Measurements from ENCODE around the gene CLCN2.

GRCh38 chr3:184306341-184306972 lies 54.9 kb downstream of the CLCN2 start:
- no peak for TF ChIP-seq RFX5 (IDR thresholded peaks at IDR 0.05; ENCODE audit: low read depth, low read length)
- no peak for TF ChIP-seq MAFK (IDR thresholded peaks at IDR 0.05; ENCODE audit: low read depth, low read length)
- no peak for TF ChIP-seq RAD21 (IDR thresholded peaks at IDR 0.05; ENCODE audit: low read length)
- TF ChIP-seq CTCF (conservative IDR thresholded peaks at IDR 0.05; ENCODE audit: low read depth, low read length): no peak
- TF ChIP-seq, protein P1, sequence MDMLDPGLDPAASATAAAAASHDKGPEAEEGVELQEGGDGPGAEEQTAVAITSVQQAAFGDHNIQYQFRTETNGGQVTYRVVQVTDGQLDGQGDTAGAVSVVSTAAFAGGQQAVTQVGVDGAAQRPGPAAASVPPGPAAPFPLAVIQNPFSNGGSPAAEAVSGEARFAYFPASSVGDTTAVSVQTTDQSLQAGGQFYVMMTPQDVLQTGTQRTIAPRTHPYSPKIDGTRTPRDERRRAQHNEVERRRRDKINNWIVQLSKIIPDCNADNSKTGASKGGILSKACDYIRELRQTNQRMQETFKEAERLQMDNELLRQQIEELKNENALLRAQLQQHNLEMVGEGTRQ (IDR thresholded peaks at IDR 0.05; ENCODE audit: low read depth, low read length): no peak
- no peak for TF ChIP-seq CEBPB (IDR thresholded peaks at IDR 0.05; ENCODE audit: low read depth, low read length)
- TF ChIP-seq POLR2A (IDR thresholded peaks at IDR 0.05; ENCODE audit: low read depth, low read length): no peak
- TF ChIP-seq MXI1 (IDR thresholded peaks at IDR 0.05; ENCODE audit: borderline replicate concordance, low read depth, low read length): no peak
- TF ChIP-seq RCOR1 (IDR thresholded peaks at IDR 0.05; ENCODE audit: insufficient replicate concordance, low read length): no peak

Data from IMR-90 (cell line).